SK-N-SH treated with all-trans-retinoic acid at 6 μM for 48 hours (cell line): ENCODE data around the gene SLC26A8.

Experiments
- ATAC-seq: fragments of 200-7000 bp; cut with Tn5 transposase; 3 replicates; pipeline ENCODE4 v1.9.1; 2020; ENCODE audit warnings: mild to moderate bottlenecking, moderate library complexity
- ARNTL ChIP-seq: fragments of 450-650 bp; formaldehyde crosslinking; IDR thresholded peaks from 2 replicates; pipeline ENCODE4 v1.5.0; 2020; ENCODE audit warnings: low read depth, mild to moderate bottlenecking, moderate library complexity, borderline replicate concordance
- BACH2 ChIP-seq: fragments of 250-450 bp; sonication (Bioruptor Pico); IDR thresholded peaks from 2 replicates; pipeline ENCODE4 v1.9.0; 2021; ENCODE audit warnings: mild to moderate bottlenecking, borderline replicate concordance
- CSDC2 ChIP-seq: fragments of 250-450 bp; sonication (Bioruptor Pico); IDR thresholded peaks from 2 replicates; pipeline ENCODE4 v1.5.0; 2020; ENCODE audit warnings: mild to moderate bottlenecking, moderate library complexity
- GLIS3 ChIP-seq: fragments of 250-450 bp; sonication (Bioruptor Pico); IDR thresholded peaks from 2 replicates; pipeline ENCODE4 v1.5.0; 2020; ENCODE audit warnings: mild to moderate bottlenecking, moderate library complexity
- OSR1 ChIP-seq: fragments of 250-450 bp; sonication (Bioruptor Pico); IDR thresholded peaks from 2 replicates; pipeline ENCODE4 v1.8.0; 2022; ENCODE audit warnings: moderate library complexity, mild to moderate bottlenecking, inconsistent platforms
- PPARA ChIP-seq: fragments of 250-450 bp; sonication (Bioruptor Pico); IDR thresholded peaks from 2 replicates; pipeline ENCODE4 v1.5.0; 2020; ENCODE audit warnings: mild to moderate bottlenecking, borderline replicate concordance
- RARB ChIP-seq: fragments of 250-450 bp; sonication (Bioruptor Pico); IDR thresholded peaks from 2 replicates; pipeline ENCODE4 v1.8.0; 2021; ENCODE audit warnings: mild to moderate bottlenecking, moderate library complexity
- SNAI2 ChIP-seq: fragments of 250-450 bp; sonication (Bioruptor Pico); IDR thresholded peaks from 2 replicates; pipeline ENCODE4 v1.5.0; 2020; ENCODE audit warnings: mild to moderate bottlenecking, moderate library complexity
- TCF4 ChIP-seq: fragments of 250-450 bp; sonication (Bioruptor Pico); IDR thresholded peaks from 2 replicates; pipeline ENCODE4 v1.8.0; 2021; ENCODE audit warnings: mild to moderate bottlenecking, moderate library complexity, borderline replicate concordance
- TOX ChIP-seq: fragments of 250-450 bp; sonication (Bioruptor Pico); IDR thresholded peaks from 2 replicates; pipeline ENCODE4 v1.8.0; 2021; ENCODE audit warnings: mild to moderate bottlenecking, moderate library complexity, borderline replicate concordance
- ZC3H10 ChIP-seq: fragments of 250-450 bp; sonication (Bioruptor Pico); IDR thresholded peaks from 2 replicates; pipeline ENCODE4 v1.5.1; 2021; ENCODE audit warnings: mild to moderate bottlenecking, moderate library complexity
- ZFP3 ChIP-seq: fragments of 250-450 bp; sonication (Bioruptor Pico); IDR thresholded peaks from 2 replicates; pipeline ENCODE4 v1.5.0; 2020; ENCODE audit warnings: mild to moderate bottlenecking, moderate library complexity
- ZFP30 ChIP-seq: fragments of 450-650 bp; formaldehyde crosslinking; IDR thresholded peaks from 2 replicates; pipeline ENCODE4 v1.5.0; 2022; ENCODE audit warnings: mild to moderate bottlenecking, moderate library complexity
- ZNF565 ChIP-seq: fragments of 450-650 bp; formaldehyde crosslinking; conservative IDR thresholded peaks from 2 replicates; pipeline ENCODE4 v1.5.0; 2020; ENCODE audit warnings: low read depth, mild to moderate bottlenecking, moderate library complexity
- ZNF70 ChIP-seq: fragments of 450-650 bp; formaldehyde crosslinking; IDR thresholded peaks from 2 replicates; pipeline ENCODE4 v1.5.0; 2020; ENCODE audit warnings: mild to moderate bottlenecking, moderate library complexity
- ZNF8 ChIP-seq: fragments of 450-650 bp; formaldehyde crosslinking; IDR thresholded peaks from 2 replicates; pipeline ENCODE4 v1.5.0; 2020; ENCODE audit warnings: mild to moderate bottlenecking, moderate library complexity
- TF ChIP-seq, protein P1 (sequence below): fragments of 250-450 bp; sonication (Bioruptor Pico); IDR thresholded peaks from 2 replicates; pipeline ENCODE4 v1.8.0; 2021; ENCODE audit warnings: low read depth, mild to moderate bottlenecking, moderate library complexity, borderline replicate concordance
- TF ChIP-seq, protein P2 (sequence below): fragments of 250-450 bp; sonication (Bioruptor Pico); IDR thresholded peaks from 2 replicates; pipeline ENCODE4 v1.5.1; 2021; ENCODE audit warnings: mild to moderate bottlenecking, moderate library complexity
- TF ChIP-seq, protein P3 (sequence below): fragments of 250-450 bp; sonication (Bioruptor Pico); IDR thresholded peaks from 2 replicates; pipeline ENCODE4 v1.5.0; 2020; ENCODE audit warnings: mild to moderate bottlenecking, moderate library complexity
- TF ChIP-seq, protein P4 (sequence below): fragments of 250-450 bp; sonication (Bioruptor Pico); IDR thresholded peaks from 2 replicates; pipeline ENCODE4 v1.5.1; 2020; ENCODE audit warnings: low read depth, mild to moderate bottlenecking, moderate library complexity
- TF ChIP-seq, protein P5 (sequence below): fragments of 250-450 bp; sonication (Bioruptor Pico); IDR thresholded peaks from 2 replicates; pipeline ENCODE4 v1.8.0; 2020; ENCODE audit warnings: mild to moderate bottlenecking, moderate library complexity, borderline replicate concordance

SLC26A8 gene

DNA sequence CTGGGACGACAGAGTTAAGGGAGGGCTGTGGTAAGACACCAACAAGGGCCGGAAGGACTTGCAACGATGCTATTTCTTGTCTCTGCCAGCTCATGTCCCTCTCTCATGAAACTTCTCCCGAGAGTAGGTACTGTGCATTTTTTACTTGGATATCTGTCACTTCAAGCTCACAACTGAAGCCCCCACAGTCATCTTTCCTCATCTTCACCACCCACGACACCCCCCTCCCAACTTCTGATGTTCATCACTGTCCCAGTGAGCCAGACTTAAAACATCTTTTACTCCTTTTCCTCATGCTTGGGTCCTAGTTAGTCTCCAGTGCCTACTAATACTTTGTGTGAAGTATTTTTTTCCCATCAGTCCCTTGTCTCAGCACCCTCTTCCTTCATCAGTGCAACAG, 68.9 kb downstream of the SLC26A8 start:
- ATAC-seq = no peak

DNA sequence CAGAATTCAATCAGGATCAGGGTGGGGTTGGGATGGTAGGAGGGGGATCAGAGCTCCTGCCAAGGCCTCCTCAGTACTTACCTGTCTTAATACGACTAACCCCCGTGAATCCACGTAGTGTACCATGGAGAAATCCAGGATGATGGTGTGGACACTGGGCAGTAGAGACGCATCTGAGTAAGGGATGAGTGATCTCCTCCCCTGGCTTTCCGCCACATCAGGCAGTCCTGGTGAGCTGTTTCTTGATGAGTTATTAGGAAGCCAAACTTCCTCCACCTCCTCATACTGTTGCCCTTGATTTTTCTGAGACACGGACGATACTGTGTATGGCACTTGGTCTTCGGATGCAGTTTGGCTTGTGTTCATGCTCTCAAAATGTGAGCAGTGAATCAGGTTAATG, 69.4 kb downstream of the SLC26A8 start:
- no peak for ATAC-seq
- TF ChIP-seq ZNF565 (CRISPR knock-in tag) (no peak), TCF4 (CRISPR knock-in tag) (no peak), ZNF70 (no peak), PPARA (CRISPR knock-in tag) (no peak), ZC3H10 (no peak), ZNF8 (CRISPR knock-in tag) (no peak), CSDC2 (no peak)
- TF ChIP-seq, protein P1, sequence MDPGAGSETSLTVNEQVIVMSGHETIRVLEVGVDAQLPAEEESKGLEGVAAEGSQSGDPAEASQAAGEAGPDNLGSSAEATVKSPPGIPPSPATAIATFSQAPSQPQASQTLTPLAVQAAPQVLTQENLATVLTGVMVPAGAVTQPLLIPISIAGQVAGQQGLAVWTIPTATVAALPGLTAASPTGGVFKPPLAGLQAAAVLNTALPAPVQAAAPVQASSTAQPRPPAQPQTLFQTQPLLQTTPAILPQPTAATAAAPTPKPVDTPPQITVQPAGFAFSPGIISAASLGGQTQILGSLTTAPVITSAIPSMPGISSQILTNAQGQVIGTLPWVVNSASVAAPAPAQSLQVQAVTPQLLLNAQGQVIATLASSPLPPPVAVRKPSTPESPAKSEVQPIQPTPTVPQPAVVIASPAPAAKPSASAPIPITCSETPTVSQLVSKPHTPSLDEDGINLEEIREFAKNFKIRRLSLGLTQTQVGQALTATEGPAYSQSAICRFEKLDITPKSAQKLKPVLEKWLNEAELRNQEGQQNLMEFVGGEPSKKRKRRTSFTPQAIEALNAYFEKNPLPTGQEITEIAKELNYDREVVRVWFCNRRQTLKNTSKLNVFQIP (CRISPR knock-in tag) = no peak
- TF ChIP-seq, protein P2, sequence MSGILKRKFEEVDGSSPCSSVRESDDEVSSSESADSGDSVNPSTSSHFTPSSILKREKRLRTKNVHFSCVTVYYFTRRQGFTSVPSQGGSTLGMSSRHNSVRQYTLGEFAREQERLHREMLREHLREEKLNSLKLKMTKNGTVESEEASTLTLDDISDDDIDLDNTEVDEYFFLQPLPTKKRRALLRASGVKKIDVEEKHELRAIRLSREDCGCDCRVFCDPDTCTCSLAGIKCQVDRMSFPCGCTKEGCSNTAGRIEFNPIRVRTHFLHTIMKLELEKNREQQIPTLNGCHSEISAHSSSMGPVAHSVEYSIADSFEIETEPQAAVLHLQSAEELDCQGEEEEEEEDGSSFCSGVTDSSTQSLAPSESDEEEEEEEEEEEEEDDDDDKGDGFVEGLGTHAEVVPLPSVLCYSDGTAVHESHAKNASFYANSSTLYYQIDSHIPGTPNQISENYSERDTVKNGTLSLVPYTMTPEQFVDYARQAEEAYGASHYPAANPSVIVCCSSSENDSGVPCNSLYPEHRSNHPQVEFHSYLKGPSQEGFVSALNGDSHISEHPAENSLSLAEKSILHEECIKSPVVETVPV (CRISPR knock-in tag) = no peak
- TF ChIP-seq, protein P3, sequence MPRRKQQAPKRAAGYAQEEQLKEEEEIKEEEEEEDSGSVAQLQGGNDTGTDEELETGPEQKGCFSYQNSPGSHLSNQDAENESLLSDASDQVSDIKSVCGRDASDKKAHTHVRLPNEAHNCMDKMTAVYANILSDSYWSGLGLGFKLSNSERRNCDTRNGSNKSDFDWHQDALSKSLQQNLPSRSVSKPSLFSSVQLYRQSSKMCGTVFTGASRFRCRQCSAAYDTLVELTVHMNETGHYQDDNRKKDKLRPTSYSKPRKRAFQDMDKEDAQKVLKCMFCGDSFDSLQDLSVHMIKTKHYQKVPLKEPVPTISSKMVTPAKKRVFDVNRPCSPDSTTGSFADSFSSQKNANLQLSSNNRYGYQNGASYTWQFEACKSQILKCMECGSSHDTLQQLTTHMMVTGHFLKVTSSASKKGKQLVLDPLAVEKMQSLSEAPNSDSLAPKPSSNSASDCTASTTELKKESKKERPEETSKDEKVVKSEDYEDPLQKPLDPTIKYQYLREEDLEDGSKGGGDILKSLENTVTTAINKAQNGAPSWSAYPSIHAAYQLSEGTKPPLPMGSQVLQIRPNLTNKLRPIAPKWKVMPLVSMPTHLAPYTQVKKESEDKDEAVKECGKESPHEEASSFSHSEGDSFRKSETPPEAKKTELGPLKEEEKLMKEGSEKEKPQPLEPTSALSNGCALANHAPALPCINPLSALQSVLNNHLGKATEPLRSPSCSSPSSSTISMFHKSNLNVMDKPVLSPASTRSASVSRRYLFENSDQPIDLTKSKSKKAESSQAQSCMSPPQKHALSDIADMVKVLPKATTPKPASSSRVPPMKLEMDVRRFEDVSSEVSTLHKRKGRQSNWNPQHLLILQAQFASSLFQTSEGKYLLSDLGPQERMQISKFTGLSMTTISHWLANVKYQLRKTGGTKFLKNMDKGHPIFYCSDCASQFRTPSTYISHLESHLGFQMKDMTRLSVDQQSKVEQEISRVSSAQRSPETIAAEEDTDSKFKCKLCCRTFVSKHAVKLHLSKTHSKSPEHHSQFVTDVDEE = no peak
- TF ChIP-seq, all 23 proteins: peak for 0

More for the DNA sequence above, 68.9 kb downstream of the SLC26A8 start:
- TF ChIP-seq, protein P2 (CRISPR knock-in tag) = no peak

DNA sequence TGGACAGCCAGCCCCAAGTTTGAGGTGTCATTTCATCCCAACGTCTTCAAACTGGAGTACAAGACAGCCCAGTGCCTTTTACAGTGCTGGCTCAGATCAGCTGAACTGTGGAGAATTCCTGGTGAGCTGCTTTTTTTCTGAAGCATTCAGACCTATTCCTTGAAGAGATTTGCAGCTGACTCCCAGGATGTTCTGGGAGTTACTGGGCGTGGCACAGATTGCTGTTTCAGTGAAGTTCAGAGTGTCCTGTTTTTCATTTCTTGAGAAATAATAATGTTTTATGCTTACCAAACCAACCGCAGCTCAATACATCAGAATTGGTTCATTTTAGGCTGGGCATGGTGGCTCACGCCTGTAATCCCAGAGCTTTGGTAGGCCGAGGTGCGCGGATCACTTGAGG, 70.1 kb downstream of the SLC26A8 start:
- ATAC-seq = no peak
- no peak for TF ChIP-seq ARNTL (CRISPR knock-in tag)
- no peak for TF ChIP-seq ZNF70
- TF ChIP-seq, protein P3 = no peak
- no peak for TF ChIP-seq ZC3H10
- no peak for TF ChIP-seq PPARA (CRISPR knock-in tag)
- no peak for TF ChIP-seq OSR1 (CRISPR knock-in tag)
- TF ChIP-seq RARB = no peak
- TF ChIP-seq ZNF565 (CRISPR knock-in tag) = no peak
- TF ChIP-seq SNAI2 (CRISPR knock-in tag) = no peak
- TF ChIP-seq GLIS3 (CRISPR knock-in tag) = no peak
- TF ChIP-seq ZFP30 (CRISPR knock-in tag) = no peak
- TF ChIP-seq, protein P4, sequence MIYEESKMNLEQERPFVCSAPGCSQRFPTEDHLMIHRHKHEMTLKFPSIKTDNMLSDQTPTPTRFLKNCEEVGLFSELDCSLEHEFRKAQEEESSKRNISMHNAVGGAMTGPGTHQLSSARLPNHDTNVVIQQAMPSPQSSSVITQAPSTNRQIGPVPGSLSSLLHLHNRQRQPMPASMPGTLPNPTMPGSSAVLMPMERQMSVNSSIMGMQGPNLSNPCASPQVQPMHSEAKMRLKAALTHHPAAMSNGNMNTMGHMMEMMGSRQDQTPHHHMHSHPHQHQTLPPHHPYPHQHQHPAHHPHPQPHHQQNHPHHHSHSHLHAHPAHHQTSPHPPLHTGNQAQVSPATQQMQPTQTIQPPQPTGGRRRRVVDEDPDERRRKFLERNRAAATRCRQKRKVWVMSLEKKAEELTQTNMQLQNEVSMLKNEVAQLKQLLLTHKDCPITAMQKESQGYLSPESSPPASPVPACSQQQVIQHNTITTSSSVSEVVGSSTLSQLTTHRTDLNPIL (CRISPR knock-in tag) = no peak
- no peak for TF ChIP-seq ZFP3 (CRISPR knock-in tag)
- TF ChIP-seq ZNF8 (CRISPR knock-in tag) = no peak
- TF ChIP-seq, protein P2 (CRISPR knock-in tag) = no peak
- no peak for TF ChIP-seq BACH2
- TF ChIP-seq CSDC2 = no peak
- TF ChIP-seq, protein P5, sequence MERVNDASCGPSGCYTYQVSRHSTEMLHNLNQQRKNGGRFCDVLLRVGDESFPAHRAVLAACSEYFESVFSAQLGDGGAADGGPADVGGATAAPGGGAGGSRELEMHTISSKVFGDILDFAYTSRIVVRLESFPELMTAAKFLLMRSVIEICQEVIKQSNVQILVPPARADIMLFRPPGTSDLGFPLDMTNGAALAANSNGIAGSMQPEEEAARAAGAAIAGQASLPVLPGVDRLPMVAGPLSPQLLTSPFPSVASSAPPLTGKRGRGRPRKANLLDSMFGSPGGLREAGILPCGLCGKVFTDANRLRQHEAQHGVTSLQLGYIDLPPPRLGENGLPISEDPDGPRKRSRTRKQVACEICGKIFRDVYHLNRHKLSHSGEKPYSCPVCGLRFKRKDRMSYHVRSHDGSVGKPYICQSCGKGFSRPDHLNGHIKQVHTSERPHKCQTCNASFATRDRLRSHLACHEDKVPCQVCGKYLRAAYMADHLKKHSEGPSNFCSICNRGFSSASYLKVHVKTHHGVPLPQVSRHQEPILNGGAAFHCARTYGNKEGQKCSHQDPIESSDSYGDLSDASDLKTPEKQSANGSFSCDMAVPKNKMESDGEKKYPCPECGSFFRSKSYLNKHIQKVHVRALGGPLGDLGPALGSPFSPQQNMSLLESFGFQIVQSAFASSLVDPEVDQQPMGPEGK (CRISPR knock-in tag) = no peak
- no peak for TF ChIP-seq TOX (CRISPR knock-in tag)
